Brain pericyte (primary cell): ENCODE measurements around the gene AIF1L.
"Not testable (repeated sequence)": the region's sequence is repeated elsewhere in the genome, so short reads cannot be mapped to it uniquely, and the experiment has no call there.

Experiments used
- DNase-seq: peaks from one replicate; pipeline ENCODE4 v3.0.0-alpha.2; 2012; ENCODE audit warnings: low read depth, low spot score

Gene AIF1L

GRCh38 chr9:131119600-131119999 is 23.3 kb downstream of the AIF1L start:
- no peak for DNase-seq

- no peak for DNase-seq
These were observed 24.4 kb downstream of the AIF1L start for GRCh38 chr9:131120620-131121228.

- no peak for DNase-seq
These were observed 25.0 kb downstream of the AIF1L start for GRCh38 chr9:131121346-131121745.

- DNase-seq: no peak
These were observed 25.8 kb downstream of the AIF1L start for GRCh38 chr9:131122158-131122557.

- DNase-seq: no peak
These were observed 28.6 kb downstream of the AIF1L start for GRCh38 chr9:131125038-131125287.

- peak; percentile 96 for DNase-seq
These were observed 29.1 kb downstream of the AIF1L start, which contains the start of gene NUP214 for GRCh38 chr9:131125288-131126058. Gene NUP214 (plus strand): TSS chr9:131125586. CDS start chr9:131125705, 119 bp downstream.

- DNase-seq: no peak
These were observed 29.7 kb downstream of the AIF1L start for GRCh38 chr9:131126059-131126426.

GRCh38 chr9:131129183-131129582 is 32.9 kb downstream of the AIF1L start:
- DNase-seq: no peak

GRCh38 chr9:131138676-131139075 is 42.3 kb downstream of the AIF1L start:
- no peak for DNase-seq

- DNase-seq: no peak
These were observed 43.8 kb downstream of the AIF1L start for GRCh38 chr9:131140112-131140511.

- DNase-seq: no peak
These were observed 44.2 kb downstream of the AIF1L start for GRCh38 chr9:131140550-131140949.

GRCh38 chr9:131142160-131142559 is 45.8 kb downstream of the AIF1L start:
- no peak for DNase-seq

- DNase-seq: no peak
These were observed 47.9 kb downstream of the AIF1L start for GRCh38 chr9:131144201-131144600.

GRCh38 chr9:131145245-131145644 is 48.9 kb downstream of the AIF1L start:
- DNase-seq: no peak

- DNase-seq: no peak
These were observed 49.9 kb downstream of the AIF1L start for GRCh38 chr9:131146186-131146585.

GRCh38 chr9:131148276-131148675 is 51.9 kb downstream of the AIF1L start:
- DNase-seq: no peak

- no peak for DNase-seq
These were observed 52.8 kb downstream of the AIF1L start for GRCh38 chr9:131148966-131149687.

GRCh38 chr9:131149688-131150053 is 53.3 kb downstream of the AIF1L start:
- DNase-seq: no peak

- no peak for DNase-seq
These were observed 57.3 kb downstream of the AIF1L start for GRCh38 chr9:131153595-131153994.

- DNase-seq: not testable (repeated sequence)
These were observed 62.3 kb downstream of the AIF1L start for GRCh38 chr9:131158673-131159072.

GRCh38 chr9:131160416-131161112 is 64.2 kb downstream of the AIF1L start:
- no peak for DNase-seq

- DNase-seq: no peak
These were observed 65.3 kb downstream of the AIF1L start for GRCh38 chr9:131161585-131161984.
